MCF 10A (cell line): ENCODE results near the gene NMBR. TPM values are rescaled to one million over a fixed set of nuclear protein-coding genes. Genes with fewer than 3 reads are reported as not detected.

Experiments used
- BruUV-seq: library from RNA; stranded (reverse); fragments of 400-500 nt; replicated peaks from 2 replicates; lab custom pipeline; 2021; lab: Mats Ljungman, UMichigan
- CTCF ChIA-PET: fragments of 300-600 bp; sonication (Branson Sonifier 250); formaldehyde crosslinking; extraction: SDS; loops from one replicate; lab custom pipeline; 2021; ENCODE audit warnings: antibody characterized with exemption, inconsistent platforms; lab: Yijun Ruan, JAX
- POLR2A ChIA-PET: fragments of 300-600, 350-650 bp; sonication (Branson Sonifier 250); formaldehyde crosslinking; extraction: SDS; loops from one replicate; lab custom pipeline; 2020; ENCODE audit warnings: antibody characterized with exemption, inconsistent platforms; lab: Yijun Ruan, JAX
- DNase-seq: peaks from one replicate; pipeline ENCODE4 v3.0.0-alpha.2; 2018; ENCODE audit not compliant: unreplicated experiment
- H3K27ac Mint-ChIP-seq: one replicate; pipeline ENCODE4 v1.8.0; 2022; ENCODE audit warnings: mild to moderate bottlenecking, low read depth, mixed read lengths; ENCODE audit not compliant: unreplicated experiment
- H3K27me3 Mint-ChIP-seq: one replicate; pipeline ENCODE4 v1.8.0; 2022; ENCODE audit warnings: mixed read lengths; ENCODE audit not compliant: insufficient read depth, unreplicated experiment
- H3K36me3 Mint-ChIP-seq: one replicate; pipeline ENCODE4 v1.8.0; 2022; ENCODE audit warnings: mild to moderate bottlenecking, moderate library complexity, mixed read lengths; ENCODE audit not compliant: insufficient read depth, unreplicated experiment
- H3K4me1 Mint-ChIP-seq: one replicate; pipeline ENCODE4 v1.8.0; 2022; ENCODE audit warnings: mixed read lengths; ENCODE audit not compliant: insufficient read depth, unreplicated experiment
- H3K4me3 Mint-ChIP-seq: one replicate; pipeline ENCODE4 v1.8.0; 2022; ENCODE audit warnings: mild to moderate bottlenecking, moderate library complexity, mixed read lengths; ENCODE audit not compliant: unreplicated experiment
- H3K9me3 Mint-ChIP-seq: one replicate; pipeline ENCODE4 v1.8.0; 2022; ENCODE audit warnings: mixed read lengths; ENCODE audit not compliant: unreplicated experiment
- intact Hi-C: fragments of 100-400 bp; cut with micrococcal nuclease; formaldehyde crosslinking; loops from 2 replicates; pipeline ENCODE4 v1.14.1; 2022
- total RNA-seq: library from RNA; stranded (reverse); gene quantifications from 2 replicates; pipeline ENCODE4 v1.2.3, GENCODE V29; 2022
- TF ChIP-seq, protein P1 (sequence below): fragments of 200-600 bp; IDR thresholded peaks from one replicate; pipeline ENCODE4 v1.8.0; 2022; ENCODE audit warnings: antibody characterized with exemption, mild to moderate bottlenecking; ENCODE audit not compliant: unreplicated experiment

NMBR gene
- total RNA-seq, 1 experiment from 2014 or later = not detected

DNA sequence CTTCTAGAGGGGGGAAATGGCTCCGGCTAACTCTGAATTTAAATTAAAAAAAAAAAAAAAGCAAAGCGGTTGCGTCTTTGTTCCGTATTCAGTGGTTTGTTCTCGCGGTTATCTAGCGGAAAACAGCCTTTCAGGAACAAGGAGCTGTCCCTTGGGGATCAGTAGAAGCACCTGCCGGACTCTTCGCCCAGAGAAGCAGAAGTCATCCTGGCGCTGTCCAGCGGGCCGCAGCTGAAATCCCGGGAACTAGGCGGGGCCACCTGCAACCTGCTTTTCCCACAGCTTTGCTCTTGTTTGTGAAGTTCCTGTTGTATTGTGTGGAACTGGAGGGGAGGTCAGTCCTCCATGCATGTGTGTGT, 58.1 kb downstream of the NMBR start:
- peak; percentile 28 for DNase-seq
- ChIA-PET CTCF (interaction anchor here (0.8 kb wide), 1 partner anchor 22 kb away, joined by 5 read pairs; no protein-coding TSS in a partner anchor), POLR2A (interaction anchor here (0.7 kb wide), 1 partner anchor 105 kb away, joined by 4 read pairs; no protein-coding TSS in a partner anchor)
- H3K27me3 Mint-ChIP-seq = no peaks in the 10 kb centered on the region
- no peak overlapping the region for H3K4me3 Mint-ChIP-seq
- TF ChIP-seq, protein P1, sequence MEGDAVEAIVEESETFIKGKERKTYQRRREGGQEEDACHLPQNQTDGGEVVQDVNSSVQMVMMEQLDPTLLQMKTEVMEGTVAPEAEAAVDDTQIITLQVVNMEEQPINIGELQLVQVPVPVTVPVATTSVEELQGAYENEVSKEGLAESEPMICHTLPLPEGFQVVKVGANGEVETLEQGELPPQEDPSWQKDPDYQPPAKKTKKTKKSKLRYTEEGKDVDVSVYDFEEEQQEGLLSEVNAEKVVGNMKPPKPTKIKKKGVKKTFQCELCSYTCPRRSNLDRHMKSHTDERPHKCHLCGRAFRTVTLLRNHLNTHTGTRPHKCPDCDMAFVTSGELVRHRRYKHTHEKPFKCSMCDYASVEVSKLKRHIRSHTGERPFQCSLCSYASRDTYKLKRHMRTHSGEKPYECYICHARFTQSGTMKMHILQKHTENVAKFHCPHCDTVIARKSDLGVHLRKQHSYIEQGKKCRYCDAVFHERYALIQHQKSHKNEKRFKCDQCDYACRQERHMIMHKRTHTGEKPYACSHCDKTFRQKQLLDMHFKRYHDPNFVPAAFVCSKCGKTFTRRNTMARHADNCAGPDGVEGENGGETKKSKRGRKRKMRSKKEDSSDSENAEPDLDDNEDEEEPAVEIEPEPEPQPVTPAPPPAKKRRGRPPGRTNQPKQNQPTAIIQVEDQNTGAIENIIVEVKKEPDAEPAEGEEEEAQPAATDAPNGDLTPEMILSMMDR = no peak
- no peaks in the 10 kb centered on the region for H3K9me3 Mint-ChIP-seq
- no peak overlapping the region for H3K27ac Mint-ChIP-seq
- no peaks in the 10 kb centered on the region for H3K36me3 Mint-ChIP-seq
- H3K4me1 Mint-ChIP-seq = no peaks in the 10 kb centered on the region
- BruUV-seq = no TSS peak
- intact Hi-C loops = no loop called here

DNA sequence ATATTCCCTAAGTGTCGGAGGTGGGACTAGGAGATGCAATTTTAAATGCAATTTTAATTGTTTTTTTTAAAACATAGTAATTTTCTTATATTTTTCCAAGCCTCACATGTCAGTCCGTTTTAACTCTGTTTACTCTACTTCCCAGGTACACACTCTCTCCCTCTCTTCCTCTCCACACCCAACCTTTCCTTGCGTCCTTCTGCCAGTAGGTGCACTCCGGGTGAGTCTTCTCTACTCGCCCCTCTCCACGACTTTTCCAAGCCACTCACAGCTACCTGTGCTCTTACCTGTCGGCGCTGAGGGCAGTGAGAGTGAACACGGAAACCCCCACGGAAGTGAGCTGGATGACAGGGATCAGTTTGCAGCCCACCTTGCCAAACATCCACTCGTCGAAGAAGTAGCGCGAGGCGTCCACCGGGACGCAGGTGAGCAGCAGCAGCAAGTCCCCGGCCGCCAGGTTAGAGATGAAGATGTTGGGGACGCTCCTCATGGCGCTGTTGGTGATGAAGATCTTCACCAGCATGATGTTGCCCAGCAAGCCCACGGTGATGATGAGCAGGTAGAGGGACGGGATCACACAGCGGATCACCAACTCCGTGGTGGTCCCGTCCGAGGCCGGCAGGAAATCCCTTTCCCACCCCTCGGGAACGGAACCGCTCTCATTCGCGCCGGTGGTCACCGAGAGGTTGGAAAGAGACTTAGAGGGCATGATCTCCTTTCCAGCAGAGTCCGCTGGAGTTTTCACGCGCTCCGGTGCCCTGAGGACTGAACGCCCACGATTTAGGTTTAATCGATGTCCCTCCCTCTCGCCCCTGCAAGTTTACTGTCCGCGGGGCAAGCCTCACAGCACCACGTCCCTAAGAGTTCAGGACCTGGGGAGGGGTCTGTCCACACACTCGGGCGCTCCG, 58.7 kb downstream of the NMBR start:
- CTCF ChIA-PET = interaction anchor here (0.8 kb wide), 1 partner anchor 23 kb away, joined by 5 read pairs; no protein-coding TSS in a partner anchor
- Mint-ChIP-seq H3K27me3 (no peaks in the 10 kb centered on the region), H3K27ac (no peak overlapping the region), H3K36me3 (no peaks in the 10 kb centered on the region), H3K9me3 (no peaks in the 10 kb centered on the region), H3K4me1 (no peaks in the 10 kb centered on the region), H3K4me3 (no peak overlapping the region)
- TF ChIP-seq, protein P1 = no peak
- no peak for DNase-seq
- intact Hi-C loops = no loop called here
- BruUV-seq = no TSS peak
- POLR2A ChIA-PET = interaction anchor here (0.6 to 0.7 kb wide), 2 partner anchors 38 to 105 kb away, joined by 4 read pairs; no protein-coding TSS in a partner anchor

DNA sequence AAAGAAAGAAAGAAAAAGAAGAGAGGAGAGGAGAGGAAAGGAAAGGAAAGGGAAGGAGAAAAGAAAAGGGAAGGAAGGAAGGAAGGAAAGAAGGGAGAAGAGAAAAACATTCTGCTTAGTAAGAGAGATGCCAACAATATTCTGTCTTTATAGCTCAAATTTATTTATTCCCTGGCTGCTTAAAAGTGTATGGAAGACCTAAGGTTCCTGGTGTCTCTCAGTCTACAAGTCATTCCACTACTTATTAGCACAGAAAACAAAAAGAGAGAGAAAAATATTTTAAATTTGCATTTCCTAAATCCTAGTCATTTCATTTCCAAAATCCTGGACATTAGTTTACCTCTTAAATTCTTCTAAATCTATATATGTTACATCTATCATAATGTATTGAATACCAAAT, 67.8 kb downstream of the NMBR start:
- TF ChIP-seq, protein P1 = no peak
- no peak for DNase-seq
- intact Hi-C loops = no loop called here
- no TSS peak for BruUV-seq
- no peak overlapping the region for H3K4me3 Mint-ChIP-seq
- no peaks in the 10 kb centered on the region for H3K9me3 Mint-ChIP-seq
- H3K36me3 Mint-ChIP-seq = no peaks in the 10 kb centered on the region
- POLR2A ChIA-PET = no interaction called here
- no peak overlapping the region for H3K27ac Mint-ChIP-seq
- CTCF ChIA-PET = interaction anchor here (0.6 kb wide), 1 partner anchor 32 kb away, joined by 4 read pairs; no protein-coding TSS in a partner anchor
- peaks cover 11% of the 10 kb centered on the region for H3K27me3 Mint-ChIP-seq
- H3K4me1 Mint-ChIP-seq = no peaks in the 10 kb centered on the region

DNA sequence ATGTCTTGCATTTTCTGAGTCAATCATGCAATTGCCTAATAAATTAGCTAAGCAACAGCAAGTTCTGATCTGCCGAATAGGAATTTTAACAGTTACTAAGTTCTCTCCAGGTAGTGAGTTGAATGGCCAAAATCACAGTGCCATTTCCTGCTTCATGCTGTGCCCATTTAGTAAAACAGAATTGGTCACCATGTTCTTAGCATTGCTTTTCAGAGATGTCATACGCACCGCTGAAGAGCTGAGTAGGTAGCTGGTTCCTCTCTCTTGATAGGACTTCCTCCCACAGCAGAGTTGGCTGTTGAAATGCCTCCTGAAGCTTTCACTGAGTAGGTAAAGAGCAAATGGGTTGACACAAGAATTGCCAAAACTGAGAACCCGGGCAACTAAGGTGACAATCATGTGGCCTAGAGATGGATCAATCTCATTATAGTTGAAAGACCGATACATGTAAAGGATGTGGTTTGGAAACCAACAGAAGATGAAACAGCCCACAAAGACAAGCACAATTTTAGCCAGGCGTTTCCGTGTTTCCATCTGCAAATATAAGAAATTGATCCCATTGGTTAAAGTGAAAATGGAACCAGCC, 71.3 kb downstream of the NMBR start:
- no peak overlapping the region for H3K4me3 Mint-ChIP-seq
- TF ChIP-seq, protein P1 = no peak
- H3K27me3 Mint-ChIP-seq = no peaks in the 10 kb centered on the region
- no peaks in the 10 kb centered on the region for H3K36me3 Mint-ChIP-seq
- intact Hi-C loops = no loop called here
- CTCF ChIA-PET = no interaction called here
- no TSS peak for BruUV-seq
- POLR2A ChIA-PET = interaction anchor here (0.6 to 0.7 kb wide), 2 partner anchors 112 to 323 kb away, joined by 3 read pairs; no protein-coding TSS in a partner anchor
- H3K4me1 Mint-ChIP-seq = no peaks in the 10 kb centered on the region
- no peak for DNase-seq
- no peak overlapping the region for H3K27ac Mint-ChIP-seq
- H3K9me3 Mint-ChIP-seq = peaks cover 8% of the 10 kb centered on the region
